GM19238 (cell line): ENCODE measurements around the gene DNAJC27.

Source experiments
- DNase-seq: peaks from one replicate; pipeline ENCODE4 v3.0.0; 2011; ENCODE audit warnings: low spot score; ENCODE audit not compliant: insufficient read length

DNAJC27 gene

DNA sequence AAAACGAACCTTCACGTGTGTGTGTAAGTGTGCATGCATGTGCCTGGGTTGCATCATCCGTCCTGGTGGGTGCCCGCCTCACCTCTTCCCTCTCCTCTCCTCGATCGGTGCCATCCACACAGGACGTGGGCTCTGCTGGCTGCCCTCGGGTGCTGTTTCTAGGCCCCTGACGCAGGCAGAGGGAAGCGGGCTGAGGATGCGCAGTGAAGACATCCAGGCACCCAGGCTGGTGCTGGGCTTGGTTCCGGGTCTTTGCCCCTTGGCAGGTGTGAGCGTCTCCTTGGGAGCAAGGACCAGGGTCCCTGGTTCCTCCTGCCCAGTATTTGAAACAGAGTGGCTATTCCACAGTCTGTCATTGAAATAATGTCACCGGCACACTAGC is 45.5 kb downstream of the DNAJC27 start:
- no peak for DNase-seq

DNA sequence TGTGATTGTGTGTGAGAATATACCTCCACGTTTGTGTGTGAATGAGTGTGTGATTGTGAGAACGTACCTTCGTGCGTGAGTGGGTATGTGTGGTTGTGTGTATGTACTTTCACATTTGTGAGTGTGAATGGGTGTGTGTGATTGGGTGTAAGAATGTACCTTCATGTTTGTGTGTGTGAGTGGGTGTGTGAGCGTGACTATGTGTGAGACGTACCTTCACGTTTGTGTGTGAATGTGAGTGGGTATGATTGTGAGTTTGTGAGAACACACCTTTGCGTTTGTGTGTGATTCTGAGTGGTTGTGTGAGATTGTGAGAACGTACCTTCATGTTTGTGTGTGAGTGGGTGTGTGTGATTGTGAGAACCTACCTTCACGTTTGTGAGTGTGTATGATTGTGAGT is 45.9 kb downstream of the DNAJC27 start:
- DNase-seq, result no peak

DNA sequence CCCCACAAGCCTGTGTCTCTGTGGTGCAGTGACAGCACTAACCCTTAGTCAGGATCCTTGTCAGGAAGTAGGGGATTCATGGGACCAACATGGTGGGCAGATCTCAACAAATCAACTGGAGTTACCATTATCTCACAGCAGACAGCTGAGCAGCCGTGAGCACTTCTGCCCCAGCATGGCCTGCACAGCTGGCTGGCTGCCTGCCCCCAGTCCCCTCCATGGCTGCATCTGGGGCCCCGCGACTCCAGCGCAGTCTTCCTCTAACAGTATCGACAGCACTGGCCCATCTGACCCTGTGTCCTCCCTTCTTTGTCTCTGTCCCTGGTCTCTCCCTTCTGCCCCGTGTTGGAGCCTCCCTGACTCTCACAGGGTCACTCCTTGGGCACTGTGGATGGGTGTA is 47.0 kb downstream of the DNAJC27 start:
- no peak for DNase-seq

DNA sequence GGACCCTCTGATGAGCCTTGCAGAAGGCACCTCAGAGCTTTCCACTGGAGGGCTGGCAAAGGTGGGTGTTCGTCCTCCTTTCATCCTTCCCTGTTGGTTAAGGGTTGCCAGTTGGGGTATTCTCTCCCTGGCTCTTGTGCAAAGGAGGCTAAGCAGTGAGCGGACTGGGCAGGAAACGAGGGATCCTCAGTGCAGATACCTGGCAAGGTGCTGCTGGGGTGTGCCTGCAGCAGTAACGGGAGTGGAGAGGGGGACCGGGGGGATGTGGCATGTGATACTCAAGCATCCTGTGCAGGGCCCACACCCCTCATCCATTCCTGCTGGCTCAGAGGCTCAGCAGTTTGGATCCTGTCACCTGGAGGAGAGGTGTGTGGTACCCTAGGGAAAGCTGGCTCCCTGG is 47.5 kb downstream of the DNAJC27 start:
- DNase-seq, result no peak

DNA sequence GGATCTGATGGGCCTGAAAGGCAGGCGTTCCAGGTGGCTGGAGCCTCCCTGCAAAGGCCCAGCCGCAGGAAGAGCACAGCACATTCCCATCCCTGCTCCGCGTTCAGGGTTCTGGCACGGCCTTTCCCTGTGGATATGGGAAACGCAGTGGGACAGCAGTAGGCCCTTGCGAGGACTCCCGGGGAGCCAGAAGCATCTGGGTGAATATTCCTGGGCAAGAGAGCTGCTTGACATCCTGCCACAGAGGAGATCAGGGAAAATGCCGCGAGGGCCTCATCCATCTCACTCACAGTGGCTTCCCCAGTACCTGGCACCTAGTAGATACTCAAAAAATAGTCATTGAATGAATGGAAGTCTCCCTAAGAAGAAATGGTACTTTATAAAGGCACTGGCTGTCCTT is 48.6 kb downstream of the DNAJC27 start:
- DNase-seq, result no peak

DNA sequence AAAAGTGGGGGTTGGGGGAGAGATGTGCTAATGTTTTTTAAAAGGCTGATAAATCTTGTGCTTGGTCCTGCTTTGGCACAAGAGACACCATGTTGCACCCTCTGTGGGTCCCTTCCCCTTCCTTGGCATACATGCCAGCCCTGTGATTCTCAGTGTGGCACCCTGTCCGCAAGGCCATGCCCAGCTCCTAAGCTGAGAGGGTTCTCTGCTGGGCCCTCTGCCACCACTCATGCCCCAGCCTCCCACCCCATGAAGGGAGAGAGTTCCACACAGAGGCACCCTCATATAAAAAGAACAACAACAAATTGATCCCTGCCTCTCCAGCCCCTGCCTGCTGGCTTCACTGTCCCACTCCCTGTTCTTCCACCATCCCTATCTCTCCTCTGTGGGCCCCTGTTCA is 49.2 kb downstream of the DNAJC27 start:
- no peak for DNase-seq

DNA sequence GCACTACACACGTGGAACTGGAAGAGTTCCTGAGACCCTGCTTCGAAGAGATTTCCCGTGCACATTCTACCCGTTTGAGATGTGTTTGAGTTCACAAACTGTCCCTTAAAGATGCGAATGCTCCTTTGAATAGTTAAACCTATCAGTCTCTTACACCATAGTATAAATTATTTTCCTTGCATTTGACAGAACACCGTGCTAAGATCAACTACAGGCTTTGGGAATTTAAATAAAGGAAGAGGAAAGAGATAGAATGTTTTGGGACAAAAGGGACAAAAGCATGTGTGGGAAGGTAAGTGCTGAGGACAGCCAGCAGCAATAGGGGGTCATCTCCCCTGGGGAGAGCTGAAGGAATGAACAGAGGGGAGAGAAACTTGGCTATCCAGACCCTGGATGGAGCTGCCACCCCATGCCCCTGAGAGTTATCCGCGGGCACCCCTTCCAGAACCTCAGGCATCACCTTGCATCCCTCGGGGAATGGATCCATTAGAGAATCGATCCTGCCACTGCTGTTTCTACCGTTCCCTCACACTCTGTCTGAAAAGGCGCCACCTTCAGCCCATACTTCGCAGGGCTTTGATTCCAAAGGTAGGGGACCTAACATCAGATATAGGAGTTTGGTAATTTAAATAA is 50.8 kb downstream of the DNAJC27 start:
- DNase-seq, result no peak

DNA sequence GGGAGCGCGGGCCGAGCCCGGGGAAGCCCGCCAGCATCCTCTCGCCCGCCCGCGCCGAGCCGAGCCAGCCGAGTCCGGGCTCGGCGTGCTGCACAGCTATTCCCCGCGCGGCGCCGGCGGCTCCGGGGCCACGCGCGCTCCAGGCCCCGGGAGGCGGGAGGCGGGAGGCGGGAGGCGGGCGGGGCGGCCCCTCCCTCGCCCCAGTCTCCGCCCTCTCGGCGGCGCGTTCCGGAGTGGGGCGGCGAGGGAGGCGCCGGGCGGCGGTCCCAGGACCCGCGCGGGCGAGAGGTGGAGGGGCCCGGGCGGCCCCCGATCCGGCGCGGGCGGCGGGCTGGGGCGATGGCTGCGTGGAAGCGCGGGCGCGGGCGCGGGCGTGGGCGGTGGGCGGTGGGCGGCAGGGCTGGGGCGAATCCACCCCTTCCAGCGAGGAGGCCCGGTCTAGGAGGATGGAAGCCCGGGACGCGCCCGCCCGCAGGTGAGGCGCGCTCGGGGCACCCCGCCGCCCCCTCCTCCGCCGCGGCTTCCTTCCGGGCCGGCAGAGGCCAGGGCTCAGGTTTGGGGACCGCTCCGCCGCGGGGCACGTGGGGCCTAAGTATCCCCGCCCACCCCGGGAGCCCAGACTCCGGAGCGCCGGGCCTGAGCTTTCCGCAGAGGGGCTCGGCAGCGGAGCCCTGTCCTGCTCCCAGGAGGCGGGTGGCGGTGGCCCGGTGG is 51.5 kb downstream of the DNAJC27 start, which contains the start of gene ADCY3:
Gene ADCY3 (minus strand): TSS at position 140 of the 711 bp plus-strand sequence. CDS start 1,250 bp downstream, outside the sequence.
- DNase-seq, result peak; percentile 78

DNA sequence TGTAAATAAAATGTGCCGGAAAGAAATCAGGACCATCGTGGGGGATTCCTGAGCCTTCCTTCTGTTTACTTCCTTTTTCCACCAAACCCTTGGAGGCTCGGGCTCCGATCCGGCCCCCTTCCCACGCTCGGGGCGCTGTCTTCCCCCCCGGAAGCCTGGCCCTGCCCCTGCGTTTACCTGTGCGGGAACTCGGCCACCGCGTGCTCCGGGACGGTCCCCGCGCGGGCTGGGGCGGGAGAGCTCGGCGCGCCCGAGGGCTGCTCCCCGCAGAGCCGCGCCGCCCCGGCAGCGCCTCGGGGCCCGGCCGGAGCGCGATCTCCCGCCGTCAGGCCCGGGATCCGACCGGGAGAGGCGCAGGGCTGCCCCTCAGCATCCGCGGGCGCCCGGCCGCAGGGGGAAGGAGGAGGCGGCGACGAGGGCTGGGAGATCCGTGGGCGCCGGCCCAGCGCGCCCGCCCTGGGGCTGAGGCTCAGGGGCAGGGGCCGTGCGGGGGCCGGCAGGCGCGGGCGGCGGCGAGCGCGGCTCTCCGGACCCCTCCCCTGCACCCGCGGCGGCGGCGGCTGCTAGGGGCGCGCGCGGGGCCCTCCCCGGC is 52.2 kb downstream of the DNAJC27 start:
- DNase-seq, result peak; percentile 41

DNA sequence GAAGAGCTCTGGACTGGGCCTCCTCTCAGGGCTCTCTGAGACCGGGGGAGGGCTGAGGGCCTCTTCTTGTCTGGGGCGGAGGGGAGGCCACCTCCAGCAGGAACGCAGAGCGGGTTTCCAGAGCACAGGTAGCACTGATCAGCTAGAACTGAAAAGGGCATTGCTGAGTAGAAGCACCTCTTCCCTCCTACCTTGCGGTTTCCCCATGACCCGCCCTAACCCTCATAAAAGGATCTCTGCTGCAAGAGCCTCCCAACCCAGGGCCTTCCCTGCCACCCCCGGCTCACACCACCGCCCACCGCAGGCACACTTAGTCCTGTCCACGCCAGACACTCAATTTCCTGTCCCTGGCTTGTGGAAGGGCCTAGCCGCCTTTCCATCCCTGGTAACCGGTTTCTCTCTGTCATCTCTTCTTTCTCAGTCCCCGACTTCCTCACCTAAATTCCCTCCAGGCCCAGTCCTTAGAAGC is 52.7 kb downstream of the DNAJC27 start:
- peak; percentile 60 for DNase-seq

DNA sequence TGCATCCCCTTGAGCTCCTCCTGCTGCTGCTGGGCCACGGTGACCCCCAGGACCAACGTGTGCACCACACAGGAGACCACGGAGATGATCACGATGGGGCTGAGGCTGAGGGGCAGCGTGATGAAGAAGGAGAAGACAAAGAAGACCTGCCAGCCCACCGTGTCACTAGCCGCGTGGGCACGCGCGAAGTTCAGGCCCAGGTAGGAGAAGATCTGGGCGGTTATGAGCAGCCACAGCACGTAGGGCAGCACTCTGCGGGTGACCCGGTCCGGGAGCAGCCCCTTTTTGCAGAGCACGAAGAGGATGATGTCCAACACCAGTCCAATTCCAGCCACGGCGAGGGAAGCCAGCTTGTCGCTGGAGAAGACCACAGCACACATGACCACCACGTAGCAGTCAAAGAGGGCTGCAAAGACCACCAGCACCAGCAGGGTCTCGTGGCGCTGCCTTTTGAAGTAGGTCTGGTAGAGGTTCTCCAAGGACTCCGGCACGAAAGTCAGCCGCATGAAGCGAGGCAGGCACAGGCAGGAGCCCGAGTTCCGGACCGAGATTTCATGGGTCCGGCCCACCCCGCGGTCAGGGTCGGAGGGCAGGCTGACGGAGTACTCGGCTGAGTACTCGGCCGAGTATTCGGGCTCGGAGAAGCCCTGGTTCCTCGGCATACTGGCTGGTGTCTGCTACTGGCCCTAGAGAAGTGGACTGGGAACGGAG is 53.3 kb downstream of the DNAJC27 start:
- no peak for DNase-seq

DNA sequence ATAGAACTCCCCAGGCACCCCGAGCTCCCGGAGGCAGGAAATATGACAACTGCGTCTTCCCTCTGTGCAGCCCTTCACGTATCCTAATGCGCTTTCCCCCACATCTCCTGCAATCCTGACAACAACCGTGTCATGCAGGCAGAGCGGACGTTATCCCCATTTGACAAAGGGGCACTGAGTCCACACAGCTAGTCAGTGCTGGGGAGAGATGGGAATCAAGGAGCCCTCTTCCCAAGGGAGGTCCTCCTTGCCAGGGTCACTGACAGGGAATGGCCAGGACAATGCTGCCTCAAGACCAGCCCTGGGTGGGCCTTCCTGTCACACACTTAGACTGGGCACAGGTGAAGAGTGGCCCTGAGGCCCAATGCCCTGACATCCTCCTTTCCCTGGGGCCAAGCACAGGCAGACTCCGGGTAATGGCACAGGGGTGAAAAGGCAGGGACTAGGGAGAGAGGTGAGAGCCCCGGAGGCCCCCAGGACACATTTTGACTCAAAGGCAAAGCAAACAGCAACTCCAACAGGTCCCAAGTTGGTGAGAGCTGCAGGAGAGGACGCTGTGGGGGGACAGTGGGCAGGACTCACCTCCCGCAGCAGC is 53.9 kb downstream of the DNAJC27 start:
- no peak for DNase-seq

DNA sequence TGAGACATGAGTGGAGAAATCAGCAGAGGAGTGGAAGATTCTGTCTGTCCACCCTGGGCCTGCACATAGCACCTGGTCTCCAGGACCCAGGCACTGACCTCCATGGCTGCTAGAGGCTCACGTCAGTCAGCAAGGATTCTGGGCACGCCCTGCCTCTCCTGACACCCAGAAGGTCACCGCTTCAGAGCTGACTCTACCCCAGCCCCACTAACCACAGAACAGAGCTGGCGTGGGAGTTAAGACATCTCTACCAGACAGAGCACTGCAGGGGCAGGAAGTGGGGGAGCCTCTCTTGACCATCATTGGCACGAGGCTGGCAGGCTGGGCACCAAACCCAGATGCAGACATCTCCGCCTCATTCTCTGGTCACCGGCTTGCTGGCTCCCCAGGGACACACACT is 54.7 kb downstream of the DNAJC27 start:
- DNase-seq, result peak; percentile 37

DNA sequence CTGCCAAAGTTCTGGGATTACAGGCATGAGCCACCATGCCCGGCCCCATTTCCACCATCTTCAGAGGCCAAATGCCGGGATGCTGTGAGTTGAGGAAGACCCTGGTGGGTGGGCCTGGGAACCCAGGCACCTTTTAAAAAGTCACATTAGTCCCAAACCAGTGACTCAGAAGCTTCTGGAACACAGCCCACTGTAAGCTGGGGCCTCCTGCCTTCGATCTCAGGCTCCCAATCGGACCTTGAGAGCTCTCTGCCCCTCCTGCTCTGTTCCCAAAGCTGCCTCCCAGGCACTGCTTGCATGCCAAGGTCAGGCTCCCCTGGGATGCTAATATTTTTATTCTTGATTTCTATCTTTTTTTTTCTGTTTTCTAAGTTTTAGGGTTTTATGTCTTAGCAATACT is 56.0 kb downstream of the DNAJC27 start:
- DNase-seq, result no peak

DNA sequence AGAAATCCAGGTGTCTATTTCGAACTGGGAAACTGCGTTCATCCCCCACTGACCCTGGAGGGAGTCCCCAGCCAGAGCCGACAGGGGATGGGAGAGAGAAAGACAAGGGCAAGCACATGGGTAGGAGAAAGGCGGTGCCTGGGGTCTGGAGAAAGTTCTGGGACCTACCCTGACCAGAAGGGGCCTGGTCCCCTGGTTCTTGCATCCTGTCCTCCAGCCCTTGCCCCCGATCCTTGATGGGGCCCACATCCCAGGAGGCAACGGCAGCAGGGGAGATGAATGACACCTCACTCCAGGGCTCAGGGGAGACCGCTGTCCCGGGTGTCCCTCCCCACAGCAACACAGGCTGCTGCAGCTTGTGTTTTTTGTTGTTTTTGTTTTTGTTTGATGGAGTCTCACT is 56.6 kb downstream of the DNAJC27 start:
- DNase-seq, result no peak

DNA sequence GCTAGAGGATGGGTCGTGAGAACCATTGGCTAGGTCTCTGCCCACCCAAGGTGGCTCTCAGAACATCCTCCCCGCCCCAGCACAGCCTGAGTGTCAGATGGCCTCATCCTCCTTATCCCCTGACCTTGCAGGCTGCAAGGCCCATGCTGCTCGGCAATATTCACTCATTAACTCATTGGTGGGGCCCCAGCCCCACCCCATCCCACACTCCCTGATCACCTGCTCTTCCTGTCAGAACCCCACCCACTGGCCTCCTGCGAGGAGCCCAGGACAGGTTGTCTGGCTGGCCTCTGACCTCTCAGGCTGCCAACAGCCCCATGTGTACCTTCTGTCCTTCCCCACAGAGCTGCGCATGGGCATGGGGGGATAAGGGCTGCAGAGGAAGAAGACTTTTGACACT is 57.0 kb downstream of the DNAJC27 start:
- DNase-seq, result no peak

DNA sequence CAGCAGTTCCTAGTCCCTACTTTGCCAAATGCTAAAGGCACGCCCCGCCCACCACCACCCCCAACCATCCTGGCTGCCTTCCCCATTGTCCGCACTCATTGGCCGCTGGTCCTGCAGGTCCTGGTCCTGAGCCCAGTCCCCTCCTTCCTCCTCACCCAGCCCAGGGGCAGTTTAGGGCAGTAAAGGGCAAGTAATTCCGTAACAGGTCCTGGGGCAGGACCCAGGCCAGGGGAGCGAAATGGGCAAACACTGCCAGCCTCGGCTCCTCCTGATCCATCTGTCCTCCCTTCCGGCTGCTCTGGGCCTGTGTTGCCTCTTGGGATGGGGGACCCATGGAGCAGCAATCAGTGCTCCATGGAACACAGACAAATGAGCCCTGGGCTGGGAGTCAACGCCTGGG is 57.8 kb downstream of the DNAJC27 start:
- no peak for DNase-seq

DNA sequence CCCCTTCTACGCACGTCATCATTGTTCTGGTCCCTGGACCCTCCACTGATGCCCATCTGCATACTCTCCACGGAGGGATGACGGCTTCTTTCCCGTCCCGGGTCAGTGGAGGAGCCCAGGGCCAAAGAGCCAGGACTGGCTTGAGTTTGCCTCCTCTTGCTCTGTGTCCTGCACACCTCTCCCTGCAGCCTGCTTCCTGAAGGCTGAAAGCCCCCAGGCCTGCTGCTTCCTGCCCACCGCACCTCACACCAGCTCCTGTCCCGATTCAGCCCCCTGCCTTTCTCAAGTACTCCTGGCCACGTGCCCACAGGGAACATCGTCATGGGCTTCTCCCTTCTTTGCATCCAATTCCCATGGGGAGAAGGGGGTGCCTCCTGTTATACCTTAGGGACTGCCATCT is 58.8 kb downstream of the DNAJC27 start:
- no peak for DNase-seq

DNA sequence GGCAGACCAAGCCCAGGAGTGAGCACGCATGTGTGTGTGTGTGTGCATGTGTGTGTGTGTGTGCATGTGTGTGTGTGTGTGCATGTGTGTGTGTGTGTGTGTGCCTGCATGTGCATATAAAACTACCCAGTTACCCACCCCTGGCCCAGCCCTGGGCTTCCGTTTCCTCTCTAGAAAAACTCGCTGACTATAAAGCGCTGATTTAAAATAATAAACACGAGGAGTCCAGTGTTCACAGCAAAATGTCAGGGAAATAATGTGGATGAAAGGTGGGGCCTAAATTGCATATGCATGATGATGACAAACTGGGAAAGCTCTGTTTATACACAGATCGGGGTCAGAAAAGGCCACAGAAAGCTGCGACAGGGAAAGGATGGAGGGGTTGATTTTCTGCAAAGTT is 59.2 kb downstream of the DNAJC27 start:
- DNase-seq, result no peak

DNA sequence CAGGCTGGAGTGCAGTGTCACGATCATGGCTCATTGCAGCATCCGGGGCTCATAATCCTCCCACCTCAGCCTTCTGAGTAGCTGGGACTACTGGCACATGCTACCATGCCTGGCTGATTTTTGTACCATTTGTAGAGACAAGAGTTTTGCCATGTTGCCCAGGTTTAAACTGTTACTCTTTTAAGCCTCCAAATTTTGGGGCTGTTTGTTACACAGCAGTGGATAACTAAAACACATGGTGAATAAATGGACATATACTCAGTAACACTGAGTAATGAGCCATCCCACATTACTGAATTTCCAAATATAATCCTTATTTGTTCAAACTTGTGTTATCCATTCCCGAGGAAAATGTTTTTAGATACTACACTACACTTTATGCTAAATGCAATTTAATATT is 61.5 kb downstream of the DNAJC27 start:
- DNase-seq, result no peak

DNA sequence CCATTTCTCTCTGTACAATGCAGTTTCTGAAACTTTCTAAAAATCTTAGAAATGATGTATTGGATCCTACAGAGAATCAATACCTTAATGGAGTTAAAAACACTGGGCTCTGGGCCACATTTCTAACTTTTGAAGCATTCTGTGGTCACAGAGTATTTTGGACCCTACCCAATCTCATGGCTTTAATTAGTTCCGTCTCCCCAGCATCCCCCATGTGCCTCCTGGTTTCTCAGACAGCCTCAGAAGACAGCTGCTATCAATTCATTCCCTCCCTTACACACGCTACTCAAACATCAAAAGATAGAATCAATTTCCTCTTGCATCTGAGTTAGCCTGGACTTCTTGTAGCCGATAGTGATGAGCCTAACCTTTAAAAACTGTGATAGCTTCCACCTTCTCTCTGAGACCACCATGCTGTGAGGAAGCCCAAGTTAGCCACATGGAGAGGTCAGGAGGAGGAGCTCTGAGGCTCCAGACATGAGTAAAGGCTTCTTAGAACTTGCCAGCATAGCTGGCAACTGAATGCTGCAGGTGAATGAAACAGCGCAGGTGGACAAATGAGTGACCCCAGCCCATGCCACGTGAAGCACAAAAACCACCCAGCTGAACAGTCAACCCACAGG is 62.1 kb downstream of the DNAJC27 start:
- DNase-seq, result no peak
